Measurements from ENCODE around the gene MEGF6.

Gene MEGF6

DNA sequence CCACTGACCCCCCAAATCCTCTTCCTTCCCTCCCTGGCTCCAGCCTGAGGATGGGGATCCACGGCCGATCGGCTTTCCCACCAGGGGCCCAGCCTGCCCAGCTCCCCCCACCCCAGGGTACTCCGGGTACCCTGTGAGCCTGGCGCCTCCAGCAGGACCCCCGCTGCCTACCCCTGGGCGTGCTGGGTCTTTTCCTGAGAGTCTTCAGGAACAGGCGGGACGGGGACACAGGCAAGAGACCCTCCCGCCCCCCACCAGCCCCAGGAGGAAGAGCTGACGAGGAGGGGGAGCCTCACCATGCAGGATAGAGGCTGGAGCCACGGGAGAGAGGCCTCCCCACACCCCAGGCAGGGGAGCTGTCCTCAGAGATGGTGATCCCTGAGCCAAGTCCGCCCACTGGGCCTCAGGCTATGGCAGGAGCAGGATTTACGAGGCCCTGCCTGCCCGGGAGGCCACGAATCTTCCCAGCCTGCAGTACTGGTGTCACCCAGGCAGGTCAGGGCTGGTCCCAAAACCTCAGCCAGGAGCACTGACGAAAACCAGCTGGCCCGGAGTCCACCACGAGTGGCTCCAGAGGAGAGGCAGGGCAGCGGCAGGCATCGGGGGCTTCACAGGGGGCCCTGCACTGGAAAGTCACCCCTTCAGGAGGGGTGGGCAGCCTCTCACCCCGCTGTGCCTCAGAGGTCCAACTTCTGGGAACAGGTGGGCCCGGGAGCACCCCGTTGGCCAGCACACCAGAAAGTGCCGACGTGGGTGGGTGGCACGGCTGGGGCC is 58.0 kb downstream of the MEGF6 start:
- DNase-seq: no peak
- TF ChIP-seq POLR2A (IDR thresholded peaks at IDR 0.05; ENCODE audit: low read length): no peak

DNA sequence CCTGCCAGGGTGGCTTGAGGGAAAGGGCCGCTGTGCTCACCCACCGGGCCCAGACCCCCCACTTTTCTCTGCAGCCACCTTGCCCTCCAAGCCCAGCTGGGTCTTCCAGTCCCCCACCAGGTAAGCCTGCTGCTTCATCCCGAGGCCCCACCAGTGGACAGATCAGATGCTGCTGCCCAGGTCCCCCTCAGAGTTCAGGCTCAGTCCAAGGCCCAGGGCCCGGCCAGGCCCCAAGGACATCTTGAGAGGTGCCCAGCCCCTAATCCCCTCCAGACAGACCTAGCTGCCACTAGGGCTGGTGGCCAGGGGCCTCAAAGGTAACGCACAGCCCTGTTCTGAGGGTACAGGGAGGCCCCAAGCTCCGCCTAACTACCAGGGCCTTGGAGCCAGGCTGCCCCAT is 58.6 kb downstream of the MEGF6 start:
- DNase-seq: no peak
- no peak for TF ChIP-seq GATA1 (IDR thresholded peaks at IDR 0.05; ENCODE audit: low read depth, low read length)
- TF ChIP-seq POLR2A (IDR thresholded peaks at IDR 0.05; ENCODE audit: low read length): no peak

DNA sequence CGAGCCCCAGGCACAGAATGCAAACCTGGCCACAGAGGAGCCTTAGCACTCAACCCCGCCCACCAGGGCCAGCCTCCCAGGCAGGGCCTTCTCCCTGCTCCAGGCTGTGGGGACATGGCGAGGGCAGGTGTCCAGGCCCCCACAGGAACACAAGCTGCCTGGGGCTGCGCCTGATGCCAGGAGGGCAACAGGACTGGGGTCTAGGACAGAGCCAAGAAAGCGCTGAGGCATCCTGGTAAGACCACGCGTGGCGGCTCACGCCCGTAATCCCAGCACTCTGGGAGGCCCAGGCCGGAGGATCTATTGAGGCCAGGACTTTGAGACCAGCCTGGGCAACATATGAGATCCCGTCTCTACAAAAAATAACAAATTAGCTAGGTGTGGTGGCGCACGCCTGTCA is 59.1 kb downstream of the MEGF6 start:
- DNase-seq: no peak
- no peak for TF ChIP-seq POLR2A (IDR thresholded peaks at IDR 0.05; ENCODE audit: low read length)
- TF ChIP-seq GATA1 (IDR thresholded peaks at IDR 0.05; ENCODE audit: low read depth, low read length): no peak

DNA sequence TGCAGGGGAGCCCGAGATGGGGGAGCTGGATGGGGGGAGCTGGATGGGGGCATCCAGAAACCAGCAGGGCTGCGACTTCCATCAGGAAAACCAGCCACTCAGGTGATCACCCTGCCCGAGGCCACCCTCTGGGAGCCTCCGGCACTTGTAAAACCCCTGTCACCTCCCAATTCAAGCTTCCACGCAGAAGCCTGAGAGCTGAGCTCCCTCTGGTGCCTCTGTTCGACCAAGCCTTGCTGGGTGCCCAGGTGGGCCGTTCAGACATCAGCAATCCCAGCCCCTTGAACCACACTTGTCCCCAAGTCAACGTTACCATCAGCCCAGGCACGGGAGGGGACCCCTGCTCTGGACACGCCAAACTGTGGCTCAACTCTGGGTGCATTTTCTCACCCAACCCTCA is 59.6 kb downstream of the MEGF6 start:
- TF ChIP-seq GATA1 (IDR thresholded peaks at IDR 0.05; ENCODE audit: low read depth, low read length): no peak
- TF ChIP-seq POLR2A (IDR thresholded peaks at IDR 0.05; ENCODE audit: low read length): no peak
- DNase-seq: no peak

DNA sequence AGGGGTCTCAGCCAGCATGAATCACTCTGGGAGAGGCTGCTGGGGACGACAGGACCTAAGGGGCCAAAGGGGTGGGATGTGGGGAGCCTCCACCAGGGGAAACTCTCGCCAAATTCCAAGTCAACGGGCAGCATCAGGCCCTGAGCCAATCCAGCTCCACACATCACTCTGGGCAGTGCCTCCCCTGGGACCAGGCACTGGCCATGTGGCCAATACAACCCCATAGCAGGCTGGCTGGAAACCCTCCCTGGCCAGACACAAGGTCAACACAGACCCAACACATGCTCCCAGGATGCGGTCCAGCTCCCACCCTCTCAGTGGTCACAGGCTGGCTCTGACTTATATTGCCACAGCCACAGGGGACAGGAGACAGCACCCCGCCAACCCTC is 60.0 kb downstream of the MEGF6 start:
- no peak for DNase-seq
- TF ChIP-seq POLR2A (IDR thresholded peaks at IDR 0.05; ENCODE audit: low read length) (no peak), GATA1 (IDR thresholded peaks at IDR 0.05; ENCODE audit: low read depth, low read length) (no peak)

DNA sequence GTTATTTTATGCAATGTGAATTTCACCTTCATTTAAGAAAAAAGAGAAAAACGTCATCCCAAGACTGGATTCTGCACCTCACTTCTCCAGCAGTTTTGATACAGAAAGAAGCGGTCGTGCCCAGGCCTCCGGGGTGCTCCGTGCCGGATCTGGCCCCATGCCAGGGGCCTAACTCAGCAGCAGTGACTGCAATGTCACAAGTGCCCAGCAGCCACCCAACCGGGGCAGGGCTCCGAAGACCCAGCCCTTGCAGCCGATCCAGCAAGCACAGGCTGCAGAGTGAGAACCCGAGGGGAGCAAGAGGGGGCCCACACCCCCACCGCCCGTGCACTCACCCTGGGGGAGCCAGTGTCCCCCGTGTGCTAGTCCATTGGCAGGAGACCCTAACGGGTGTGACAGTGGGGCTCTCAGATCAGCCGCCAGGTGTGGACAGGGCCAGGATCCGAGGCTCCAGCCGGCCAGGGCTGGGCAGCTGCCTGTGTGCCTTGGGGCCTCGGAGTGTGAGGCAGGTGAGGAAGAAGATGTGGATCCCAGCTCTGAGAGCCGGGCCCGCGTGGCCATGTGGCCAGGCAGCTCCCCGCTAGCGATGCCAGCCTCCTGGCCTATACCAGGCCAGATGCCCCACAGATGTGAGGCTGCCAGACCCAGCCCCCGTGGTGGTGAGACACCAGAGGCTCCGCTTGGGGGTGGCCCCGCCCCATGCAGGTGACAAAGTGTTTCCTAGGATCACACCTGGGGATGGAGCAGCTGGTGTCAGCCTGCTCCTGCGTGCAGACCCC is 60.6 kb downstream of the MEGF6 start:
- no peak for TF ChIP-seq POLR2A (IDR thresholded peaks at IDR 0.05; ENCODE audit: low read length)
- no peak for TF ChIP-seq GATA1 (IDR thresholded peaks at IDR 0.05; ENCODE audit: low read depth, low read length)
- DNase-seq: no peak

DNA sequence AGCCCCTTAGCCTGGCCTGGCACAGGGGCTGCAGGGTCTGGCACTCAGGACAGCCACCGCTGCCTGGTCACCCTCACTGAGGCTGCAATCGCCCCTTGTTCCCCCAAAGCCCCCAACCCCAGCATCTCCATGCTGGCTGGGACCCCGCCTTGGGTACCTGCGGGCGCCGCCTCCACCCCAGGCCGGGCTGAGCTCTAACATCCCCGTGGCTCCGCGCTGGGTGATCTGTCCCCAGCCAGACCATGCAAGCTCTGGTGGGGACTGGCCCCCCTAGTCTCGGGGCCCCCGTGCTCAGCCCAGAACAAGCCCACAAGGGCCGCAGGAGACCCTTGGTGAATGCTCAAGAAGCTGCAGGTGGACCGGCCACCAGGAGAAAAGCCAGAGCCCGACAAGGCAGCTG is 62.4 kb downstream of the MEGF6 start:
- TF ChIP-seq POLR2A (IDR thresholded peaks at IDR 0.05; ENCODE audit: low read length): no peak
- no peak for TF ChIP-seq GATA1 (IDR thresholded peaks at IDR 0.05; ENCODE audit: low read depth, low read length)
- DNase-seq: no peak

DNA sequence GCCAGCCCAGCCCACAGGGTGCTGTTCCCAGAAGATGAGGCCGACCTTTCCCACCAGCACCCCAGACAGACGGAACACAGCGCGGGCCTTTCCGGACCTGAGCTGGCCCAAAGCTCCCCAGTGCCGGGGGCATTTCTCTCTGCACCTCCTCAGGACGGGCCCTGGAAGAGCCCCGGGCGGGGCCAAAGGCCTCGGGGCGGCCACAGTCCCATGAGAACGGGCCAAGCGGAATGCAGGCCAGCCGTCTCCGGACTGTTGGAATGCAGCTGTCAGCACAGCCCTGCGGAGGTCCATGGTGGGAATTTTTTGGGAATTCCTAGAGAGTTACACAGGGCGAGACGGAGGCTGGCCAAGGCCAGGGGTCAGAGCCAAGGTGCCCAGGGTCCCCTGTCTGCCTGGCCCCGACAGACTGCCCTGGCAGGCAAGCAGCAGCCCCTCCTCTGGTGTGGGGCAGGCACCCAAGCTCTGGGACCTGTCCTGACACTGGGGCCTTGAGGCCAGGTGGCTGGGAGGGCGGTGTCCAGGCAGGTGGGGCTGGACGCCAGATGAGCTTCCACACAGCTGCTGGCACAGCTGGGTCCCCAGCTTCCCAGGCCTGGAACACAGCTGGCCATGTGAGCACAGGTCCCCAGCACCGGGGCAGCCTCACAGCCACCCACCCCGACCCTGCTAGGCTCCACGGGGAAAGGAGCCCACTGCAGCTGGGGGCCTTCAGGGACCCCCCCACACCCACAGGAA is 63.0 kb downstream of the MEGF6 start:
- TF ChIP-seq POLR2A (IDR thresholded peaks at IDR 0.05; ENCODE audit: low read length) (no peak), GATA1 (IDR thresholded peaks at IDR 0.05; ENCODE audit: low read depth, low read length) (no peak)
- no peak for DNase-seq

DNA sequence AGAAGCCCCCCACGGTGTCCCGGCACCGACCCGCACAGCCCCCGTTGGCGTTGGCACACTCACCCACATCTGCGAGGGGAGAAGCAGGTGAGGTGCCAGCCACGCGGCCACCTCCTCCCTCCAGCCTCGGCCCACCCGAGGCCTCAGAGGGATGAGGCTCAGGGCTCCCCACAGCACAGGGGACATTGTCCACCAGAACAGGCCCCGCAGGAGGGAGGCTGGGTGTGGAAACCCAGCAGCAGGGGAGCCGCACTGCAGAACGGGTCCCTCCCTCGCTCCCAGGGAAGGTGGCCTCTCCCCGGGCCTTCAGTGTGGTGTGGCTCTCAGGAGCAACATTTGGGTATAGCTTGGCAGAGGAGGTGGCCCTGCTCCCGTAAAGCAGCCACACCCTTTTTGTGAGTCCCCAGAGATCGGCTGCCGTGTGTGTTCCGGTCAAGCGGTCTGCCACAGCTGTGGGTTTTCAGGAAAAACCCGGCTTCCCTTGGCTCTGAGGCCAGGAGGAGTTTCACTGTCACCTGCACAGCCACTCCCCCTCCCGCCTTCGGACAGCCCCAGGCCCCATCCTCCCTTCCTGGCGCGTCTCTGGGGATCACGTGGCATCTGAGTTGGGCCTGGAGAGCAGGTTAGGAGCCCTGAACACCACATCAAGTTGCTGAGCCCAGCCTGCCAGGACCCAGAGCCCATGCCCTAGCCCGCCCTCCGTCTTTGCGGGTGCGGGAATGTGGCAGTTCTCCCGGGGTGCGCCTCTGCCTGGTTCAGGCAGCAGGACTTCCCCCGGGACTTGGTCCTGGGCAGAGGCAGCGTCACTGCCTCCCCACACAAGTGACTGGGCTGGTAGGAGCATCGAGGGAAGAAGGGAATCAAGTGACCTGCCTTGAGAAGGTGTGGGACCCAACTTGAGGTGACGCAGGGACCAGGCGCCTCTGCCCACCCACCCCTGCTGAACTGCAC is 64.0 kb downstream of the MEGF6 start:
- TF ChIP-seq GATA1 (IDR thresholded peaks at IDR 0.05; ENCODE audit: low read depth, low read length): no peak
- no peak for TF ChIP-seq POLR2A (IDR thresholded peaks at IDR 0.05; ENCODE audit: low read length)
- DNase-seq: no peak

DNA sequence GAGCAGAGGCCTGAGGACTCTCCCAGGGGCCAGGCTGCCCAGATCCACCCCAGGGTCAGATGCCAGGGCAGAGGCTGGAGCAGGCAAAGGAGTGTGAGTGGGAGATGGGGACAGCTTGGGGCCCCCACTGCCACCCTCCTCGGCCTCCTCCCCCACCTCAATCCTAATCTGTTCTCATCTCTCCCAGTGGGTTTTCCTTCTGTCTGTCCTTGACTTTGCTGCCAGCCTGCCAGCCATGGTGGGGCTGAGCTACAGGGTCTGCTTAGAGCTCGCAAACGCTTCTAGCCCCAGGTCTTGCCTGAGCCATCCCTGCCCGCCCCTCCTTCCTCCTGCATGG is 65.3 kb downstream of the MEGF6 start:
- TF ChIP-seq GATA1 (IDR thresholded peaks at IDR 0.05; ENCODE audit: low read depth, low read length) (no peak), POLR2A (IDR thresholded peaks at IDR 0.05; ENCODE audit: low read length) (no peak)
- DNase-seq: no peak

DNA sequence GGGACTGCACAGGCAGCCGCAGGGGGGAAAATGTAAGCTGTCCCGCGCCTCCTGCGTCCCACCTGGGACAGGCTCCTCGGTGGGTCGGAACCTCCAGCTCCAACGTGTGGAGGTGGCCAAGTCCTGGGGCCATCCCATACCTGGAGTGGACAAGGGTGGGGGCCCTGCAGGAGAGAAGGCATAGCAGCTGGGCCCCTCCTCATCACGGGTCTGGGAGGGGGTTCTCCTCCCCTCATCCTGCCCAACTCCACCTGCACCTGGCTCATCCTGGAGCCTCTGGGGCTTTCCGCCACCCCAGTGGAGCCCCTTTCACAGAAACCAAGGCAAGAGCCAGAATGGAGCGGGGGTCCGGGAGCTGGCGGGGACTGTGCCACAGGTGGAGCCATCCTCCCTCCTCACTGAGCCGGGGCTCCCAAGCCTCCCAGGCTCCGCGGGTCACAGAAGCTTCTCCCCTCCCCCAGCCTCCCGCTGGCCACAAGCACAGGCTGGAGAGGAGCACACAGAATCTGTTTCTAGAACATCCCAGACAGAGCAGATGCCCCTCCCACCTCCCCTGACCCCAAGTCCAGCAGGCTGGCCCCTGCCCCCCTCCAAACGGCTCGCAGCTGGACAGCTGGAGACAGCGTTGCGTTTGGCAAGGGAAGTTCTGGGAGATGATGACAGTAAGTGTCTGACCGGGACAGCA is 65.8 kb downstream of the MEGF6 start:
- no peak for TF ChIP-seq POLR2A (IDR thresholded peaks at IDR 0.05; ENCODE audit: low read length)
- no peak for TF ChIP-seq GATA1 (IDR thresholded peaks at IDR 0.05; ENCODE audit: low read depth, low read length)
- no peak for DNase-seq

DNA sequence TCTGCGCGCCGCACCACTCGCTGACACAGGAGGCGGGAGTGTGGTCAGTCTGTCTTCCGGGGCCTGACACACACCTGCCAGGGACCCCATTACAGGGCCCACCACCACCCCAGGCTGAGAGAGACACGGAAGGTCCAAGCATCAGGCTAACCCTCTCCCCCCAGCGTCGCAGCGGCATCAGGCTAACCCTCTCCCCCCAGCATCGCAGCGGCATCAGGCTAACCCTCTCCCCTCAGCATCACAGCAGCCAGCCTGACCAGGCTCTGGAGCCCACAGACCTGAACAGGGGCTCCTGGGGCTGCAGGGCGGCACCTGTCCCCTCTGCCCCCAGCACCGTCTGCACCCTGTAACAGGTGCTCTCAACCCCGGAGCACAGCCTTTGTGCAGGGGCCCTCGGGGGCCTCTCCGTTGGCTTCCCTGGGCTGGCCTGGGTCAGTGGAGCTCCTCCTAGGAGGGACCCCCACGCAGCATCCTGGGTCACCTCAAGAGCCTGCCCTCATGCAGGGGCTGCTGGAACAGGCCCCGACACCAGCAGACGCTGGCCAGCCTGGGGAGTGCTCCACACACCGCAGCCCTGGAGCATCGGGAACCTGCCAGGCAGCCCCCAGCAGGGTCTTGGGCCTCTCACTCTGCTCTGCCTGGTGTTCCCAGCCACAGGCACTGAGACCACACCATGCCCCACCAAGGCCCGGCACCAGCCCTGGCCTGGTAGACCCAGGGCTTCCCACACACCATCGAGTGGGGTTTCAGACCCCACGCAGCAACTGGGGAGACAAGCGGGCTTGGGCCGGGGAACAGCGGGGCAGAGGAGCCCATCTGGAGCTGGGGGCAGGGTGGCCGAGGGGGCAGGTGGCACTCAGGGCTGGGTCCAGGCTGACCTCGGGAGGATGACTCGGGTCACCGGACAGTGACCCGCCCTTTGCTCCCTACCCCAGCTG is 67.0 kb downstream of the MEGF6 start:
- DNase-seq: no peak
- TF ChIP-seq GATA1 (IDR thresholded peaks at IDR 0.05; ENCODE audit: low read depth, low read length) (no peak), POLR2A (IDR thresholded peaks at IDR 0.05; ENCODE audit: low read length) (no peak)

All from erythroblast (primary cell).